ENCODE data around the gene TFG. TPM values are rescaled to one million over a fixed set of nuclear protein-coding genes. Genes with fewer than 3 reads are reported as not detected.

Gene TFG
- total and polyA plus RNA-seq, 2 of the 4 experiments (the other 2 are of a cell fraction), result 47.7 to 165 TPM

- no peak overlapping the region for H2AFZ ChIP-seq (replicated peaks; ENCODE audit: low read length, poor library complexity)
- ChIA-PET CTCF (no interaction called here), POLR2A (ENCODE audit: unreplicated experiment) (no interaction called here)
- H4K5ac ChIP-seq (ENCODE audit: low read depth, low read length), result no peak overlapping the region
- no peak overlapping the region for H3K27ac ChIP-seq (ENCODE audit: insufficient read depth, low read length)
- in situ Hi-C loops (cut with MboI; ENCODE audit: low sequenced_read_pairs) (no loop called here), dilution Hi-C loops (cut with HindIII; ENCODE audit: low sequenced_read_pairs, unreplicated experiment) (no loop called here), intact Hi-C loops (cut with micrococcal nuclease) (no loop called here)
- ATAC-seq (ENCODE audit: low read depth) (no peak), DNase-seq (no peak)
- H3K9ac ChIP-seq (ENCODE audit: low read depth, low read length), result no peak overlapping the region
- H2AK5ac ChIP-seq (ENCODE audit: low read depth, low read length), result no peak overlapping the region
- no peak overlapping the region for H3K56ac ChIP-seq (ENCODE audit: extremely low read depth, insufficient read depth, low read length)
- no peak overlapping the region for H3K14ac ChIP-seq (replicated peaks; ENCODE audit: low read depth, low read length)
- no peak overlapping the region for H4K91ac ChIP-seq (ENCODE audit: insufficient read depth, low read depth, low read length)
- no peak overlapping the region for H2AK9ac ChIP-seq (replicated peaks; ENCODE audit: low read depth, low read length, poor library complexity)
- no peak overlapping the region for H2BK15ac ChIP-seq (ENCODE audit: low read depth, low read length)
- no peak overlapping the region for H3K23ac ChIP-seq (ENCODE audit: low read depth, low read length)
- H3K79me1 ChIP-seq (ENCODE audit: low read depth in 1 of 2, low read length in 2 of 2), result no peaks in the 10 kb centered on the region
- H4K20me1 ChIP-seq (ENCODE audit: insufficient read depth, low read length), result no peaks in the 10 kb centered on the region
- H2BK120ac ChIP-seq (ENCODE audit: low read depth, low read length), result no peak overlapping the region
- H3K9me1 ChIP-seq (ENCODE audit: insufficient read depth, low read length), result peaks cover 4% of the 10 kb centered on the region; the same call in 1 of the 2 replicates
- no peaks in the 10 kb centered on the region for H3K9me3 ChIP-seq (ENCODE audit: control insufficient read depth, insufficient read depth, low read length)
- H2BK5ac ChIP-seq (ENCODE audit: low read depth, low read length, poor library complexity, severe bottlenecking), result no peak overlapping the region
- no peak overlapping the region for H3K4ac ChIP-seq (ENCODE audit: low read depth, low read length)
- no peak overlapping the region for H3K4me2 ChIP-seq (ENCODE audit: low read depth, low read length)
- H2BK20ac ChIP-seq (ENCODE audit: low read depth, low read length), result no peak overlapping the region
- TF ChIP-seq MAZ (IDR thresholded peaks at IDR 0.05; ENCODE audit: borderline replicate concordance, low read depth, low read length) (no peak), RFX5 (IDR thresholded peaks at IDR 0.05; ENCODE audit: low read depth, low read length) (no peak), CHD1 (IDR thresholded peaks at IDR 0.05; ENCODE audit: low read depth, low read length) (no peak), ELK1 (IDR thresholded peaks at IDR 0.05; ENCODE audit: borderline replicate concordance, low read depth, low read length) (no peak), RAD21 (IDR thresholded peaks at IDR 0.05; ENCODE audit: low read length) (no peak), CEBPB (IDR thresholded peaks at IDR 0.05; ENCODE audit: low read depth, low read length) (no peak), CTCF (conservative IDR thresholded peaks at IDR 0.05; ENCODE audit: low read depth, low read length) (no peak), BHLHE40 (IDR thresholded peaks at IDR 0.05; ENCODE audit: low read depth, low read length) (no peak), POLR2A (IDR thresholded peaks at IDR 0.05; ENCODE audit: low read depth, low read length) (no peak), MXI1 (IDR thresholded peaks at IDR 0.05; ENCODE audit: borderline replicate concordance, low read depth, low read length) (no peak), NFE2L2 (IDR thresholded peaks at IDR 0.05; ENCODE audit: low read depth, low read length) (no peak), SMC3 (IDR thresholded peaks at IDR 0.05; ENCODE audit: low read depth, low read length) (no peak), USF2 (IDR thresholded peaks at IDR 0.05; ENCODE audit: low read depth, low read length) (no peak), FOS (IDR thresholded peaks at IDR 0.05; ENCODE audit: low read depth, low read length) (no peak), MAFK (IDR thresholded peaks at IDR 0.05; ENCODE audit: low read depth, low read length) (no peak), RCOR1 (IDR thresholded peaks at IDR 0.05; ENCODE audit: insufficient replicate concordance, low read length) (no peak)
- no TSS peak for BruUV-seq (replicated peaks)
- H3K36me3 ChIP-seq (ENCODE audit: control insufficient read depth, insufficient read depth, low read length), result no peaks in the 10 kb centered on the region
- H3K18ac ChIP-seq (ENCODE audit: low read depth, low read length), result no peak overlapping the region
- peaks cover 5% of the 10 kb centered on the region; the same call in 1 of the 2 replicates for H3K27me3 ChIP-seq (ENCODE audit: control insufficient read depth, insufficient read depth, low read length)
- no peak overlapping the region for H3K4me3 ChIP-seq (ENCODE audit: insufficient read depth, low read depth, low read length)
- WGBS, 2 experiments (ENCODE audit: extremely low coverage in 2 of 2, insufficient read length in 1 of 2), result no CpG with 5 or more reads among the region's 1 CpG
- H4K8ac ChIP-seq (ENCODE audit: low read depth in 2 of 2, low read length in 2 of 2), result no peak overlapping the region
- H3K4me1 ChIP-seq (ENCODE audit: control insufficient read depth, insufficient read depth, low read length), result no peaks in the 10 kb centered on the region
Observed at GRCh38 chr3:100681496-100681895, 27.8 kb upstream of the TFG start.

All from IMR-90 (cell line).